Tibial nerve (tissue), 4 donors: ENCODE measurements around the gene NBEAL2. TPM values are rescaled to one million over a fixed set of nuclear protein-coding genes. Genes with fewer than 3 reads are reported as not detected.

Experiments
- DNase-seq, 2 donors: peaks; one replicate each; pipeline ENCODE4 v3.0.0-alpha.2; 2019; ENCODE audit warnings: low spot score in 2 of 2
- H3K27ac ChIP-seq, 4 donors: fragments of 200-600 bp; sonication (generic) in 3 of 4; one replicate each; pipeline ENCODE4 v1.5.1; 2017 to 2019; ENCODE audit warnings: mild to moderate bottlenecking in 1 of 4
- H3K27me3 ChIP-seq, 2 donors: fragments of 200-600 bp; sonication (generic) in 1 of 2; one replicate each; pipeline versions ENCODE4 v1.5.1 to v1.6.0; 2017 to 2019
- H3K36me3 ChIP-seq, 3 donors: fragments of 200-600 bp; sonication (generic); one replicate each; pipeline ENCODE4 v1.5.1; 2018 to 2019
- H3K4me1 ChIP-seq, 4 donors: fragments of 200-600 bp; sonication (generic) in 3 of 4; one replicate each; pipeline ENCODE4 v1.5.1; 2017 to 2019
- H3K4me3 ChIP-seq, 4 donors: fragments of 200-600 bp; sonication (generic) in 3 of 4; one replicate each; pipeline ENCODE4 v1.5.1; 2017 to 2019; ENCODE audit warnings: mild to moderate bottlenecking in 1 of 4, moderate library complexity in 1 of 4
- H3K9me3 ChIP-seq, 4 donors: fragments of 200-600 bp; sonication (generic) in 3 of 4; one replicate each; pipeline ENCODE4 v1.5.1; 2017 to 2019
- EP300 ChIP-seq, 2 donors: sonication (generic); formaldehyde crosslinking; IDR thresholded peaks; one replicate each; pipeline ENCODE4 v1.6.1; 2017; ENCODE audit warnings: antibody characterized with exemption in 2 of 2, mild to moderate bottlenecking in 1 of 2
- POLR2A ChIP-seq, 2 donors: fragments of 450-650 bp; IDR thresholded peaks; one replicate each; pipeline ENCODE4 v1.6.1; 2017; ENCODE audit warnings: antibody characterized with exemption in 2 of 2, mild to moderate bottlenecking in 2 of 2, moderate library complexity in 2 of 2
- WGBS, 2 donors: methylation state at CpG; one replicate each; pipeline ENCODE4 v1.1.5; 2018; 5-methylcytosine and 5-hydroxymethylcytosine counted together
- total RNA-seq, 4 donors: library from RNA; depleted of rRNA; stranded (reverse); fragments of >200 nt; gene quantifications; one replicate each; pipeline ENCODE4 v1.1.0, GENCODE V29; 2016
- TF ChIP-seq, protein P1 (sequence below), 5 experiments: fragments of 200-600 bp in 3 of 5; fragments of 450-650 bp in 2 of 5; sonication (generic) in 3 of 5; IDR thresholded peaks; one replicate each; pipeline ENCODE4 v1.5.1; 2016 to 2019; ENCODE audit warnings: antibody characterized with exemption in 5 of 5, mild to moderate bottlenecking in 3 of 5, moderate library complexity in 2 of 5

Gene NBEAL2
- total RNA-seq, 4 donors from 2014 or later = 25.3 to 92.1 (median 26.6) TPM

DNA sequence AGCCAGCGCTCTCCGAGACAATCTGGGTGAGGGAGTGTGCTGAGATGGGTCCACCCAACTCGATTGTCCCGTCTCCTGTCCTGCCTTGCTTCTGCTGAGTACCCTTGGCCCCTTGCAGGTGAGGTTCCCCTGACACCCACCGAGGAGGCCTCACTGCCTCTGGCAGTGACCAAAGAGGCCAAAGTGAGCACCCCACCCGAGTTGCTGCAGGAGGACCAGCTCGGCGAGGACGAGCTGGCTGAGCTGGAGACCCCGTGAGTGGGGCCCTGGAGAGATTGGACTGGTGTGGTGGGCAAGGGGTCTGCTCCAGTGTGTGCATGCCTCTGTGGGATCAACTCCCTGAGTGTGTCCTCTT, 23.6 kb downstream of the NBEAL2 start:
- Histone ChIP-seq H3K27me3 (no peaks in the 10 kb centered on the region), H3K36me3 (peaks cover 0 to 94% (median 4%) of the 10 kb centered on the region in 3 donors), H3K4me3 (no peak overlapping the region), H3K27ac (no peak overlapping the region), H3K4me1 (no peaks in the 10 kb centered on the region), H3K9me3 (no peaks in the 10 kb centered on the region)
- DNase-seq = no peak
- TF ChIP-seq EP300 (IDR thresholded peaks at IDR 0.05) (no peak), POLR2A (IDR thresholded peaks at IDR 0.05) (no peak)
- TF ChIP-seq, protein P1, sequence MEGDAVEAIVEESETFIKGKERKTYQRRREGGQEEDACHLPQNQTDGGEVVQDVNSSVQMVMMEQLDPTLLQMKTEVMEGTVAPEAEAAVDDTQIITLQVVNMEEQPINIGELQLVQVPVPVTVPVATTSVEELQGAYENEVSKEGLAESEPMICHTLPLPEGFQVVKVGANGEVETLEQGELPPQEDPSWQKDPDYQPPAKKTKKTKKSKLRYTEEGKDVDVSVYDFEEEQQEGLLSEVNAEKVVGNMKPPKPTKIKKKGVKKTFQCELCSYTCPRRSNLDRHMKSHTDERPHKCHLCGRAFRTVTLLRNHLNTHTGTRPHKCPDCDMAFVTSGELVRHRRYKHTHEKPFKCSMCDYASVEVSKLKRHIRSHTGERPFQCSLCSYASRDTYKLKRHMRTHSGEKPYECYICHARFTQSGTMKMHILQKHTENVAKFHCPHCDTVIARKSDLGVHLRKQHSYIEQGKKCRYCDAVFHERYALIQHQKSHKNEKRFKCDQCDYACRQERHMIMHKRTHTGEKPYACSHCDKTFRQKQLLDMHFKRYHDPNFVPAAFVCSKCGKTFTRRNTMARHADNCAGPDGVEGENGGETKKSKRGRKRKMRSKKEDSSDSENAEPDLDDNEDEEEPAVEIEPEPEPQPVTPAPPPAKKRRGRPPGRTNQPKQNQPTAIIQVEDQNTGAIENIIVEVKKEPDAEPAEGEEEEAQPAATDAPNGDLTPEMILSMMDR (IDR thresholded peaks at IDR 0.05) = no peak
- 86 to 95% methylated on average over 4 to 10 of the region's 10 CpGs for WGBS, 2 donors

DNA sequence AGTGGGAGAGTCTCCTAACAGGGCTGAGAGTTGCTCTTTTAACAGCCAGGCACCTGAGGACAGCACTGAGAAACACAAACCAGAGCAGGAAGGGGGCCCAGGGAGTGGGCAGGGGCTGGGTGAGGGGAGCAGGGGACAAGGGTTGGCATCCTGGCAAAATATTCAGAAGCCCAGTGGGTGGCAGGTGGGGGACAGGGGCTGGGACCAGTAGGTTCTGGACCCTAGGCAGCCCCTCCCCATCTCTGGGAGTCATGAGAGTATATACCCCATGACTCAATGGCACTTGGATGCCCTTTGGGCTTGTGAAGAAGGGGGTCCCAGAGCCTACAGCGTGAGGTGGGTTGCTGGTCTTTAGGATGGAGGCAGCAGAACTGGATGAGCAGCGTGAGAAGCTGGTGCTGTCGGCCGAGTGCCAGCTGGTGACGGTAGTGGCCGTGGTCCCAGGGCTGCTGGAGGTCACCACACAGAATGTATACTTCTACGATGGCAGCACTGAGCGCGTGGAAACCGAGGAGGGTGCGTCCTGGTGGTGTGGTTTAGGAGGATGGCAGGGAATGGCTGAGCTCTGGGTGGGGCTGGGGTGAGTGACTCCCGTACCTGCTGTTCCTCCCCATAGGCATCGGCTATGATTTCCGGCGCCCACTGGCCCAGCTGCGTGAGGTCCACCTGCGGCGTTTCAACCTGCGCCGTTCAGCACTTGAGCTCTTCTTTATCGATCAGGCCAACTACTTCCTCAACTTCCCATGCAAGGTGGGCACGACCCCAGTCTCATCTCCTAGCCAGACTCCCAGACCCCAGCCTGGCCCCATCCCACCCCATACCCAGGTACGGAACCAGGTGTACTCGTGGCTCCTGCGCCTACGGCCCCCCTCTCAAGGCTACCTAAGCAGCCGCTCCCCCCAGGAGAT, 24.2 kb downstream of the NBEAL2 start:
- no peak for DNase-seq
- Histone ChIP-seq H3K27me3 (no peaks in the 10 kb centered on the region), H3K36me3 (peaks cover 0 to 89% (median 4%) of the 10 kb centered on the region in 3 donors), H3K4me3 (no peak overlapping the region), H3K27ac (no peak overlapping the region), H3K4me1 (peaks cover 0 to 3% (median 0%) of the 10 kb centered on the region in 4 donors), H3K9me3 (no peaks in the 10 kb centered on the region)
- TF ChIP-seq, protein P1 (IDR thresholded peaks at IDR 0.05) = no peak
- TF ChIP-seq EP300 (IDR thresholded peaks at IDR 0.05) = no peak
- no peak for TF ChIP-seq POLR2A (IDR thresholded peaks at IDR 0.05)
- WGBS, 2 donors = 93% methylated on average over 27 of the region's 27 CpGs

DNA sequence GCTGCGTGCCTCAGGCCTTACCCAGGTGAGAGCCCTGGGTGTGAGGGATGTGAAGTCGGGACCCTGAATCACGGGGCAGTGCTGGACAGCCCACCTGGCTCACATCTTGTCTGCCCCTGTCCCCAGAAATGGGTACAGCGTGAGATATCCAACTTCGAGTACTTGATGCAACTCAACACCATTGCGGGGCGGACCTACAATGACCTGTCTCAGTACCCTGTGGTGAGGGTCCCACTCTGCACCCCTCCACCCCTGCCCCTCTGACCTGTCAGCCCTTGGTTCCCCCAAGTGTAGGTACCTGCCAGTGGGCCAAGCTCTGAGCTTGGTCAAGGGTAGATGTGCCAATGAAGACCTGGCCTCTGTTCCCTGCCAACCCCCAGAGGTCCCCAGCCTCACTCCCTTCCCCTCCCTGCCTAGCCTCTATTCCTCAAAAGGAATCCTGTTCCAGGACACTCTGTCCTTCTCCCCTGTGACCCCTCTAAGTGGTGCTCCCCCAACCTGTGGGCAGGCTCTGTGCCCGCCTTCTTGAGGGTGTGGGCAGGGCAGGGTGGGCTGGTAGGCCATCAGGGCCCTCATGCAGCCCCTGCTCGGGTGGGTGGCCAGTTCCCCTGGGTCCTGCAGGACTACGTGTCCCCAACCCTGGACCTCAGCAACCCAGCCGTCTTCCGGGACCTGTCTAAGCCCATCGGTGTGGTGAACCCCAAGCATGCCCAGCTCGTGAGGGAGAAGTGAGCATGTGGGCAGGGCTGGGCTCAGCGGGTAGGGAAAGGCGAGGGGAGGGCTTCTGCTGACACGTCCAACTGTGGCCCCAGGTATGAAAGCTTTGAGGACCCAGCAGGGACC, 25.1 kb downstream of the NBEAL2 start:
- no peak for DNase-seq
- H3K4me1 ChIP-seq = peaks cover 0 to 7% (median 0%) of the 10 kb centered on the region in 4 donors
- peaks cover 0 to 80% (median 4%) of the 10 kb centered on the region in 3 donors for H3K36me3 ChIP-seq
- H3K9me3 ChIP-seq = no peaks in the 10 kb centered on the region
- H3K4me3 ChIP-seq = no peak overlapping the region
- H3K27me3 ChIP-seq = no peaks in the 10 kb centered on the region
- TF ChIP-seq EP300 (IDR thresholded peaks at IDR 0.05) (no peak), POLR2A (IDR thresholded peaks at IDR 0.05) (no peak)
- TF ChIP-seq, protein P1 (IDR thresholded peaks at IDR 0.05) = no peak
- no peak overlapping the region for H3K27ac ChIP-seq
- WGBS, 2 donors = 88 to 90% methylated on average over 14 to 15 of the region's 17 CpGs

DNA sequence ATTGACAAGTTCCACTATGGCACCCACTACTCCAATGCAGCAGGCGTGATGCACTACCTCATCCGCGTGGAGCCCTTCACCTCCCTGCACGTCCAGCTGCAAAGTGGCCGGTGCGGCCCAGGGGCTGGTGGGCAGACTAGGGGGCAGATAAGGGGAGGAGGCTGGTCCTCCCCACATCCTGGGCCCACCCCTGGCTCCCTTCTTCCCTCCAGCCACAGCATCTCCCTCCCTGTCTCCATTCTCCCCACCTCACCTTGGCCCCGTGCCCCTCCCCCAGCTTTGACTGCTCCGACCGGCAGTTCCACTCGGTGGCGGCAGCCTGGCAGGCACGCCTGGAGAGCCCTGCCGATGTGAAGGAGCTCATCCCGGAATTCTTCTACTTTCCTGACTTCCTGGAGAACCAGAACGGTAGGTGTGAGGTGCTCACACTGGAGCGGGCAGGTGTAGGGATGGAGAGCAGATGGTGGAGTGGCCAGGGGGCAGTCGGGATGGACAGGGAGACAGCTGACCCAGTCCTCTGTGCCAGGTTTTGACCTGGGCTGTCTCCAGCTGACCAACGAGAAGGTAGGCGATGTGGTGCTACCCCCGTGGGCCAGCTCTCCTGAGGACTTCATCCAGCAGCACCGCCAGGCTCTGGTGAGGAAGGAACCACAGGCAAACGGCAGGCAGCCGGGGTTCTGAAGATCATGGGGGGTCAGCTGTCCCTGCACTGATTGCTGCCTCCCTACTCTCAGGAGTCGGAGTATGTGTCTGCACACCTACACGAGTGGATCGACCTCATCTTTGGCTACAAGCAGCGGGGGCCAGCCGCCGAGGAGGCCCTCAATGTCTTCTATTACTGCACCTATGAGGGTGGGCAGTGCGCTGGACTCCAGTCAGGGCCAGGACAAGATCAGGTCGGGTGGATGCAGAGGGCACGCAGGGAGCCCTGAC, 26.0 kb downstream of the NBEAL2 start:
- H3K36me3 ChIP-seq = peaks cover 0 to 72% (median 4%) of the 10 kb centered on the region in 3 donors
- no peak overlapping the region for H3K4me3 ChIP-seq
- no peaks in the 10 kb centered on the region for H3K9me3 ChIP-seq
- DNase-seq = no peak
- H3K27me3 ChIP-seq = no peaks in the 10 kb centered on the region
- WGBS, 2 donors = 70 to 74% methylated on average over 30 to 31 of the region's 32 CpGs
- TF ChIP-seq POLR2A (IDR thresholded peaks at IDR 0.05) (no peak), EP300 (IDR thresholded peaks at IDR 0.05) (no peak)
- TF ChIP-seq, protein P1 (IDR thresholded peaks at IDR 0.05) = no peak
- H3K27ac ChIP-seq = no peak overlapping the region
- H3K4me1 ChIP-seq = peaks cover 0 to 16% (median 2%) of the 10 kb centered on the region in 4 donors
